ENCODE measurements around the gene SMIM36. TPM values are rescaled to one million over a fixed set of nuclear protein-coding genes. Genes with fewer than 3 reads are reported as not detected.
"Not testable (repeated sequence)": the region's sequence is repeated elsewhere in the genome, so short reads cannot be mapped to it uniquely, and the experiment has no call there.

SMIM36 gene
- total and polyA plus RNA-seq, 12 donors, result not detected

DNA sequence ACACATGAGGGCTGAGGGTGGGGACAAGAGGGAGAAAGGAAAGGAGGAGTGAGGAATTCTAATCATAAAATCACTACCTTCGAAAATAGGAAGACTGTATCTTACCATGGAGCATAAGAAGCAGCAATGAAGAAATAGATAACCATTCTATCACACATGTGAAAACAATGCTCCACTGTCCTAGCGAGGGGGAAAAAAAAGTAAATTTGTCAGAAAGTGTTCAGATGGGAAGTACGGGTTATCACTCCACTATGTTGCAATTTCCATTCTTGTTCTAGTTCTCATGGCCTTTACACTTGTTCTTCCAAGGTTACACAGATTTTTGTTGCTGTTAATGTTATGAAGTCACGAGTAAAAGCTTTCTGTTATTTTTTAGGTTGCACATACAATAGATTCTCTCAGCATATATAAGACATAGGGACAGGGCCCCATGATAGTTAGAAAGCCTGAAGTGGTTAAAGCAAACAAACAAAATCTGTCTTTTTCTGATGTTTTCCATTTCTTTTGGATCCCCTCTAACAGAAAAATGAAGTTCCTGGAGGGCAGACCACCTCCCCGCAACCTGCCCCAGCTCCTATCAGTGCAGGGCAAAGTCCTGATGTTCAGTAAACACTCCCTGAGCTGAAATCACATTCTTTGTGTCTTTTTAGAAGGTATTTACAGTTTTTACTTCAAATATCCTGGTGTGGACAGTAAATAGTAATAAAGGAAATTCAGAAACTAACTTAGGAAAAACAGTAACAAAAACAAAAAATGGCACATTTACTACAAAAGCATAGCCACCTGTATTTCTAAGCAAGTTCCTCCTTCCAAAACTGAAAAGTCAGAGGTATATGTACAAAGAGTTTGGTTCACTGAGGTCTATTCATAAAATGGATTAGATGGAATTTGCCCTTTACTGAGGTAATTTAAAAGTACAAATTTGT, 103.3 kb downstream of the SMIM36 start:
- peaks cover 10 to 24% of the 10 kb centered on the region in 2 donors for H3K4me1 ChIP-seq (replicated peaks in 1 of 2)
- H3K27me3 ChIP-seq, result no peaks in the 10 kb centered on the region
- no peak overlapping the region for H3K4me3 ChIP-seq
- no peak for DNase-seq
- intact Hi-C loops (cut with DNase I), result no loop called here
- no peaks in the 10 kb centered on the region for H3K9me3 ChIP-seq (replicated peaks in 1 of 3)
- WGBS, 4 donors, result 36 to 53% (median 42%) methylated on average over 5 of the region's 5 CpGs
- TF ChIP-seq, protein P1, sequence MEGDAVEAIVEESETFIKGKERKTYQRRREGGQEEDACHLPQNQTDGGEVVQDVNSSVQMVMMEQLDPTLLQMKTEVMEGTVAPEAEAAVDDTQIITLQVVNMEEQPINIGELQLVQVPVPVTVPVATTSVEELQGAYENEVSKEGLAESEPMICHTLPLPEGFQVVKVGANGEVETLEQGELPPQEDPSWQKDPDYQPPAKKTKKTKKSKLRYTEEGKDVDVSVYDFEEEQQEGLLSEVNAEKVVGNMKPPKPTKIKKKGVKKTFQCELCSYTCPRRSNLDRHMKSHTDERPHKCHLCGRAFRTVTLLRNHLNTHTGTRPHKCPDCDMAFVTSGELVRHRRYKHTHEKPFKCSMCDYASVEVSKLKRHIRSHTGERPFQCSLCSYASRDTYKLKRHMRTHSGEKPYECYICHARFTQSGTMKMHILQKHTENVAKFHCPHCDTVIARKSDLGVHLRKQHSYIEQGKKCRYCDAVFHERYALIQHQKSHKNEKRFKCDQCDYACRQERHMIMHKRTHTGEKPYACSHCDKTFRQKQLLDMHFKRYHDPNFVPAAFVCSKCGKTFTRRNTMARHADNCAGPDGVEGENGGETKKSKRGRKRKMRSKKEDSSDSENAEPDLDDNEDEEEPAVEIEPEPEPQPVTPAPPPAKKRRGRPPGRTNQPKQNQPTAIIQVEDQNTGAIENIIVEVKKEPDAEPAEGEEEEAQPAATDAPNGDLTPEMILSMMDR (IDR thresholded peaks at IDR 0.05), result no peak
- TF ChIP-seq POLR2A (IDR thresholded peaks at IDR 0.05), result no peak
- peaks cover 0 to 25% of the 10 kb centered on the region in 2 donors for H3K36me3 ChIP-seq (replicated peaks in 1 of 2)
- peak overlapping the region in 2 of 5 donors; percentile 5 to 28 for H3K27ac ChIP-seq

DNA sequence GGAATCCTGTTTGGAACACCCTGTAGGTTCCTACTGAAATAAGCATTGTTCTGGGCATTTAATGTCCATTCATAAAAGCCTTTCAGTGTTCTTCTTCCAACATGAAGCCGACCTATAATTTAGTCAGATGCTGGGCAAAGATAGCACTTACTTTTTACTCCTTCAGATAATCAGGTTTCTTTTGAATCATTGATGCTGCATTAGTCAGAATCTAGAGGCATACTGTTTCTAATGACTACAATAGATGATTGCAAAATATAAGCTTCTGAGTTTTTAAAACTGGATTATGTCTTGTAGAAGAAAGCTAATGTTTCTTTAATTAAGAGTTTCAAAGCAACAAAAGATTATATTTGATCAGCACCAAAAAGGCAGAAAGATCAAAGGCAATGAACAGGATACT, 105.7 kb downstream of the SMIM36 start:
- peaks cover 10 to 17% of the 10 kb centered on the region in 2 donors for H3K4me1 ChIP-seq (replicated peaks in 1 of 2)
- no peak overlapping the region for H3K27ac ChIP-seq
- no peaks in the 10 kb centered on the region for H3K27me3 ChIP-seq
- WGBS, 4 donors, result 86 to 96% (median 89%) methylated on average over 1 of the region's 1 CpG
- no peak overlapping the region for H3K4me3 ChIP-seq
- H3K36me3 ChIP-seq (replicated peaks in 1 of 2), result peaks cover 0 to 29% of the 10 kb centered on the region in 2 donors
- no peaks in the 10 kb centered on the region for H3K9me3 ChIP-seq (replicated peaks in 1 of 3)
- TF ChIP-seq, protein P1 (IDR thresholded peaks at IDR 0.05), result no peak
- TF ChIP-seq POLR2A (IDR thresholded peaks at IDR 0.05), result no peak
- intact Hi-C loops (cut with DNase I), result no loop called here
- no peak for DNase-seq

DNA sequence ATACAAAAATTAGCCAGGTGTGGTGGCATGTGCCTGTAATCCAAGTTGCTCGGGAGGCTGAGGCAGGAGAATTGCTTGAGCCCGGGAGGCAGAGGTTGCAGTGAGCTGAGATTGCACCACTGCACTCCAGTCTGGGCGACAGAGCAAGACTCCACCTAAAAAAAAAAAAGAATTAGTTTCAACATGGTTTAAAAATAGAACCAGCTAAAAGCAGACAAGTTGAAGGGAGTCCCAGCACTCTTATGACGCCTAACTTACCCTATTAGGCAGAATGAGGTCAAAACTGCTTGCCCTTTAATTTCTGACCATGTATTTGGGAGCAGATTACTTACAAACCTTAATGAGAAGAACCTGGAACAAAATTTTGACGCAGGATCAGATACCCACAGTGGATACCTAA, 107.1 kb downstream of the SMIM36 start:
- H3K27me3 ChIP-seq; H3K27ac ChIP-seq; H3K9me3 ChIP-seq (replicated peaks in 1 of 3); DNase-seq; H3K4me3 ChIP-seq; intact Hi-C loops (cut with DNase I): not testable (repeated sequence)
- peaks cover 0 to 15% of the 10 kb centered on the region in 2 donors for H3K36me3 ChIP-seq (replicated peaks in 1 of 2)
- peaks cover 10 to 16% of the 10 kb centered on the region in 2 donors for H3K4me1 ChIP-seq (replicated peaks in 1 of 2)
- WGBS, 4 donors, result 81 to 89% (median 86%) methylated on average over 5 of the region's 5 CpGs

DNA sequence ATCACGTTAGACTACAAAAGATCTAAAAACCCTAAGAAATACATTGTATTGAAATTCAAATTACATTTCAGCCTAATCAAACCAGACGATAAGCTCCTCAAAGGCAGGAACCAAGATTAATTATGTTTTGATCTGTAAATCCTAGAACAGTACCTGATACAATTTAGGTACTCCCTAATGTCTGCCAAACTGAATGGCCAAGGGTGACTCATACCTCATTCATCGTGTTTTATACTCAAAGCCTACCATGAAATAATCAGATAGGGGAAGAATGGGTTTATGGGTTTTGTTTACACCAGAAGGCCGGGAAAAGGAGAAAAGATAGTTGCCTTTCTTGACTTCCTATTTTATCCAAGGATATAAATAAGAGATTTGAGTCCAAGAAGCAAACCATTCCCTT, 108.9 kb downstream of the SMIM36 start:
- TF ChIP-seq, protein P1 (IDR thresholded peaks at IDR 0.05), result no peak
- TF ChIP-seq POLR2A (IDR thresholded peaks at IDR 0.05), result no peak
- intact Hi-C loops (cut with DNase I), result no loop called here
- WGBS, 4 donors, result 69 to 75% (median 72%) methylated on average over 4 of the region's 4 CpGs
- Histone ChIP-seq H3K36me3 (replicated peaks in 1 of 2) (peaks cover 0 to 11% of the 10 kb centered on the region in 2 donors), H3K27me3 (no peaks in the 10 kb centered on the region), H3K4me1 (replicated peaks in 1 of 2) (peaks cover 2 to 7% of the 10 kb centered on the region in 2 donors), H3K9me3 (replicated peaks in 1 of 3) (no peaks in the 10 kb centered on the region), H3K4me3 (no peak overlapping the region), H3K27ac (no peak overlapping the region)
- no peak for DNase-seq

Small RNA genes lying within 50 kb of the gene (small RNA-seq; reads per million reads assigned to genes)
- 0 reads per million in 2 donors for gene RNU6-1249P

Other genes with a start within 250 kb of the SMIM36 start
- gene HLF, start 246.5 kb downstream of the SMIM36 start, total RNA-seq, result 10 to 100 TPM in 8 of 9 donors, 1 to 10 TPM in 1; 1.3 to 74.3 (median 32.9) TPM
- gene HLF, start 246.5 kb downstream of the SMIM36 start, polyA plus RNA-seq, result 10 to 100 TPM in 1 of 3 donors, 1 to 10 TPM in 2; 8.8 to 15.0 (median 9.7) TPM
- gene MMD, start 89.6 kb downstream of the SMIM36 start, total RNA-seq, result 10 to 100 TPM in 6 of 9 donors, 1 to 10 TPM in 3; 6.2 to 27.6 (median 16.4) TPM
- gene MMD, start 89.6 kb downstream of the SMIM36 start, polyA plus RNA-seq, result 10 to 100 TPM; 10.1 to 17.0 (median 12.9) TPM
- 10 to 100 TPM in 1 of 9 donors, 1 to 10 TPM in 8; 1.3 to 11.5 (median 2.6) TPM for gene TMEM100, start 211.4 kb upstream of the SMIM36 start, total RNA-seq
- 1 to 10 TPM; 2.5 to 4.9 (median 2.6) TPM for gene TMEM100, start 211.4 kb upstream of the SMIM36 start, polyA plus RNA-seq
- gene PCTP, start 239.6 kb upstream of the SMIM36 start, total RNA-seq, result 10 to 100 TPM; 11.1 to 31.7 (median 13.3) TPM
- gene PCTP, start 239.6 kb upstream of the SMIM36 start, polyA plus RNA-seq, result 10 to 100 TPM in 1 of 3 donors, 1 to 10 TPM in 2; 7.2 to 17.0 (median 9.2) TPM